H54 (cell line): ENCODE results near the gene CIRBP.
"Not testable (repeated sequence)": the region's sequence is repeated elsewhere in the genome, so short reads cannot be mapped to it uniquely, and the experiment has no call there.

ENCODE experiments used
- DNase-seq: peaks from one replicate; pipeline ENCODE4 v3.0.0; 2011; ENCODE audit warnings: low spot score, mixed read lengths; ENCODE audit not compliant: insufficient read length
- FAIRE-seq: peaks from 3 replicates; lab custom pipeline; 2011; peaks lifted over from hg19 to GRCh38; lab: Jason Lieb, UNC
- POLR2A ChIP-seq: IDR thresholded peaks from 2 replicates; pipeline ENCODE4 v1.6.1; 2011; ENCODE audit warnings: low read depth, mild to moderate bottlenecking, low read length

The CIRBP gene

GRCh38 chr19:1243768-1244692 lies 25.1 kb upstream of the CIRBP start:
- no peak for TF ChIP-seq POLR2A
- FAIRE-seq (no peak), DNase-seq (peak; percentile 91)

- FAIRE-seq, result no peak
- TF ChIP-seq POLR2A, result no peak
- DNase-seq, result peak; percentile 74
Observed at GRCh38 chr19:1244693-1245451, 24.3 kb upstream of the CIRBP start.

- no peak for FAIRE-seq
- no peak for TF ChIP-seq POLR2A
Observed at GRCh38 chr19:1245494-1246264, 23.5 kb upstream of the CIRBP start.

GRCh38 chr19:1246265-1247087 lies 22.7 kb upstream of the CIRBP start:
- not testable (repeated sequence) for DNase-seq, FAIRE-seq

More at GRCh38 chr19:1245494-1246264, 23.5 kb upstream of the CIRBP start:
- no peak for DNase-seq

GRCh38 chr19:1247748-1248138 lies 21.4 kb upstream of the CIRBP start:
- DNase-seq (peak; percentile 72), FAIRE-seq (no peak)
- no peak for TF ChIP-seq POLR2A

- DNase-seq (peak; percentile 78), FAIRE-seq (no peak)
- peak; percentile 90 for TF ChIP-seq POLR2A
Observed at GRCh38 chr19:1248139-1248785, 20.9 kb upstream of the CIRBP start, which contains the start of gene MIDN. MIDN (plus strand) TSS chr19:1248583; CDS start chr19:1250297, 1,714 bp downstream.

GRCh38 chr19:1248786-1249297 lies 20.3 kb upstream of the CIRBP start:
- DNase-seq (peak; percentile 69), FAIRE-seq (no peak)
- TF ChIP-seq POLR2A, result no peak

- TF ChIP-seq POLR2A, result peak; percentile 97
- FAIRE-seq, result no peak
Observed at GRCh38 chr19:1249298-1249989, 19.7 kb upstream of the CIRBP start.

GRCh38 chr19:1249990-1250436 lies 19.1 kb upstream of the CIRBP start:
- TF ChIP-seq POLR2A, result no peak
- DNase-seq (no peak), FAIRE-seq (no peak)

More at GRCh38 chr19:1249298-1249989, 19.7 kb upstream of the CIRBP start:
- peak; percentile 79 for DNase-seq

- FAIRE-seq (no peak), DNase-seq (no peak)
- TF ChIP-seq POLR2A, result no peak
Observed at GRCh38 chr19:1250437-1251260, 18.5 kb upstream of the CIRBP start.
